Tibial nerve (tissue), 4 donors: ENCODE data around the gene LRRC10. TPM values are rescaled to one million over a fixed set of nuclear protein-coding genes. Genes with fewer than 3 reads are reported as not detected.
A peak's percentile ranks its signal among the peaks of the same experiment; 100 is the strongest.

Source experiments
- DNase-seq, 2 donors: peaks; one replicate each; pipeline ENCODE4 v3.0.0-alpha.2; 2019; ENCODE audit warnings: low spot score in 2 of 2
- H3K27ac ChIP-seq, 4 donors: fragments of 200-600 bp; sonication (generic) in 3 of 4; one replicate each; pipeline ENCODE4 v1.5.1; 2017 to 2019; ENCODE audit warnings: mild to moderate bottlenecking in 1 of 4
- H3K27me3 ChIP-seq, 2 donors: fragments of 200-600 bp; sonication (generic) in 1 of 2; one replicate each; pipeline versions ENCODE4 v1.5.1 to v1.6.0; 2017 to 2019
- H3K36me3 ChIP-seq, 3 donors: fragments of 200-600 bp; sonication (generic); one replicate each; pipeline ENCODE4 v1.5.1; 2018 to 2019
- H3K4me1 ChIP-seq, 4 donors: fragments of 200-600 bp; sonication (generic) in 3 of 4; one replicate each; pipeline ENCODE4 v1.5.1; 2017 to 2019
- H3K4me3 ChIP-seq, 4 donors: fragments of 200-600 bp; sonication (generic) in 3 of 4; one replicate each; pipeline ENCODE4 v1.5.1; 2017 to 2019; ENCODE audit warnings: mild to moderate bottlenecking in 1 of 4, moderate library complexity in 1 of 4
- H3K9me3 ChIP-seq, 4 donors: fragments of 200-600 bp; sonication (generic) in 3 of 4; one replicate each; pipeline ENCODE4 v1.5.1; 2017 to 2019
- EP300 ChIP-seq, 2 donors: sonication (generic); formaldehyde crosslinking; IDR thresholded peaks; one replicate each; pipeline ENCODE4 v1.6.1; 2017; ENCODE audit warnings: antibody characterized with exemption in 2 of 2, mild to moderate bottlenecking in 1 of 2
- POLR2A ChIP-seq, 2 donors: fragments of 450-650 bp; IDR thresholded peaks; one replicate each; pipeline ENCODE4 v1.6.1; 2017; ENCODE audit warnings: antibody characterized with exemption in 2 of 2, mild to moderate bottlenecking in 2 of 2, moderate library complexity in 2 of 2
- WGBS, 2 donors: methylation state at CpG; one replicate each; pipeline ENCODE4 v1.1.5; 2018; 5-methylcytosine and 5-hydroxymethylcytosine counted together
- total RNA-seq, 4 donors: library from RNA; depleted of rRNA; stranded (reverse); fragments of >200 nt; gene quantifications; one replicate each; pipeline ENCODE4 v1.1.0, GENCODE V29; 2016
- TF ChIP-seq, protein P1 (sequence below), 5 experiments: fragments of 200-600 bp in 3 of 5; fragments of 450-650 bp in 2 of 5; sonication (generic) in 3 of 5; IDR thresholded peaks; one replicate each; pipeline ENCODE4 v1.5.1; 2016 to 2019; ENCODE audit warnings: antibody characterized with exemption in 5 of 5, mild to moderate bottlenecking in 3 of 5, moderate library complexity in 2 of 5

The LRRC10 gene
- total RNA-seq, 4 donors from 2014 or later: not detected

DNA sequence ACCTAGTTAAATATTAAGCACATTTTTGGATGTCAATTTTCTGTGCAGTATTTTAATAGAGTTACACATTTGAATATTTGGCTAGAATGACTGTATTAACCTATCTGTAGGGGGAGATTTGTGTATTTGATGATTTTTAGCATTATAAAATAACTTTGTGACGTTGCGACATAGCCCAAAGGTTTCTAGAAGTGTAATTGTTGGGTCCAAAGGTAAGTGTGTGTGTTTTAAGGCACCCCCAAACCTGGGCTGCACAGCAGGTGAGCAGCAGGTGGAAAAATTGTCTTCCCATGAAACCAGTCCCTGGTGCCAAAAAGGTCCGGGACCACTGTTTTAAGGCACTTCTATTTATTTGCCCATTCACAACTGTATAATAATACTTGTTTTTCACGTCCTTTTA, 22.2 kb downstream of the LRRC10 start:
- 82 to 87% methylated on average over 4 of the region's 4 CpGs for WGBS, 2 donors
- Histone ChIP-seq H3K4me1 (peaks cover 0 to 17% (median 6%) of the 10 kb centered on the region in 4 donors), H3K27me3 (no peaks in the 10 kb centered on the region), H3K27ac (no peak overlapping the region), H3K9me3 (no peaks in the 10 kb centered on the region), H3K4me3 (no peak overlapping the region), H3K36me3 (peaks cover 3 to 68% (median 21%) of the 10 kb centered on the region in 3 donors)
- no peak for DNase-seq
- TF ChIP-seq POLR2A (IDR thresholded peaks at IDR 0.05) (no peak), EP300 (IDR thresholded peaks at IDR 0.05) (no peak)
- TF ChIP-seq, protein P1, sequence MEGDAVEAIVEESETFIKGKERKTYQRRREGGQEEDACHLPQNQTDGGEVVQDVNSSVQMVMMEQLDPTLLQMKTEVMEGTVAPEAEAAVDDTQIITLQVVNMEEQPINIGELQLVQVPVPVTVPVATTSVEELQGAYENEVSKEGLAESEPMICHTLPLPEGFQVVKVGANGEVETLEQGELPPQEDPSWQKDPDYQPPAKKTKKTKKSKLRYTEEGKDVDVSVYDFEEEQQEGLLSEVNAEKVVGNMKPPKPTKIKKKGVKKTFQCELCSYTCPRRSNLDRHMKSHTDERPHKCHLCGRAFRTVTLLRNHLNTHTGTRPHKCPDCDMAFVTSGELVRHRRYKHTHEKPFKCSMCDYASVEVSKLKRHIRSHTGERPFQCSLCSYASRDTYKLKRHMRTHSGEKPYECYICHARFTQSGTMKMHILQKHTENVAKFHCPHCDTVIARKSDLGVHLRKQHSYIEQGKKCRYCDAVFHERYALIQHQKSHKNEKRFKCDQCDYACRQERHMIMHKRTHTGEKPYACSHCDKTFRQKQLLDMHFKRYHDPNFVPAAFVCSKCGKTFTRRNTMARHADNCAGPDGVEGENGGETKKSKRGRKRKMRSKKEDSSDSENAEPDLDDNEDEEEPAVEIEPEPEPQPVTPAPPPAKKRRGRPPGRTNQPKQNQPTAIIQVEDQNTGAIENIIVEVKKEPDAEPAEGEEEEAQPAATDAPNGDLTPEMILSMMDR (IDR thresholded peaks at IDR 0.05): no peak

GRCh38 chr12:69585189-69586062, 25.3 kb downstream of the LRRC10 start, which contains the start of gene CCT2:
Gene CCT2, plus strand, starts transcription at chr12:69585459. Its CDS starts 63 bp downstream, at chr12:69585522.
- Histone ChIP-seq H3K9me3 (no peaks in the 10 kb centered on the region), H3K4me1 (peaks cover 0 to 17% (median 6%) of the 10 kb centered on the region in 4 donors), H3K4me3 (peak within 1 kb of the TSS; percentile 67 to 86 (median 82)), H3K36me3 (peaks cover 0 to 37% (median 12%) of the 10 kb centered on the region in 3 donors), H3K27me3 (no peaks in the 10 kb centered on the region), H3K27ac (peak within 1 kb of the TSS; percentile 66 to 91 (median 76))
- peak; percentile 94 to 95 for DNase-seq
- 1% methylated on average over 54 to 63 of the region's 63 CpGs for WGBS, 2 donors
- TF ChIP-seq EP300 (IDR thresholded peaks at IDR 0.05) (peak; percentile 74 to 92), POLR2A (IDR thresholded peaks at IDR 0.05) (peak; percentile 12 to 81)
- TF ChIP-seq, protein P1 (IDR thresholded peaks at IDR 0.05): peak in 3 of 5 experiments; percentile 19 to 58 (median 27)

DNA sequence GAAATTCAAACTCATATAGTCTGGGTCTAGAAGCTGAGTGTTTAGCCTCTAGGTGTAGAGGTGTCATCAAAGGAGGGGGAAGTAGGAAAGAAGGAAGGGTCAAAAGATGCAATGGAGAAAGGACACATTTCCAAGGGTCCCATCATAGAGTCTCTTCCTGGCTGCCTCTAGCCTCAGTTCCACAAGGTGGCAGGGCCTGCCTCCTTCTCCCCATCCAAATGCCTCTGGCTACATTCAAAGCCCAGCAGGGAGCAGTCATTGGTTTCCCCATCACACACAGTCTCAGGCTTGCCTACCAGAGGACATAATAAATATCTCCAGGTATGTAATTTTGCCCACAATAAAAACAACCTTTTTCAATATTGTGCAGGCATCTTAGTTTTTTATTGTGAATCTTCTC, 27.5 kb downstream of the LRRC10 start:
- Histone ChIP-seq H3K4me1 (peaks cover 0 to 17% (median 6%) of the 10 kb centered on the region in 4 donors), H3K36me3 (peaks cover 0 to 14% (median 3%) of the 10 kb centered on the region in 3 donors), H3K27me3 (no peaks in the 10 kb centered on the region), H3K9me3 (no peaks in the 10 kb centered on the region), H3K4me3 (no peak overlapping the region), H3K27ac (no peak overlapping the region)
- TF ChIP-seq POLR2A (IDR thresholded peaks at IDR 0.05): no peak
- TF ChIP-seq, protein P1 (IDR thresholded peaks at IDR 0.05): no peak
- TF ChIP-seq EP300 (IDR thresholded peaks at IDR 0.05): no peak
- no peak for DNase-seq

DNA sequence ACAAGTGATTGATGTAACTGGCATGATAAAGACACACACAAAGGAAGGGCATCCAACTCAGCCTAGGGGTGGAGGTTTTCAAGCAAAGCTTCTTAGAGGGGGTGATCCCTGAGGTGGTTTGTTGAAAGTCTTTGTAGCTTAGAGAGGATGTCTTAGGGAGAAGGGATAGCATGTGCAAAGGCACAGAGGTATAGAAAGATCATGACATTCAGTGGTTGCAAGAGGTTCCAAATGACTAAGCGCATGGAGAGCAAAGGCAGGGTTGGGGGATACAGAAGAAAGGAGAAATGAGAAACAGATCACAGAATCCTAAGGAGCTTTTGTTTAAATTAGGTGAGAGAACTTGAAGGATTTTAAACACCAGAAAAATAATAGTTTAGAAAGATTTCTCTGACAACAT, 30.6 kb downstream of the LRRC10 start:
- H3K36me3 ChIP-seq: peaks cover 0 to 10% (median 0%) of the 10 kb centered on the region in 3 donors
- no peaks in the 10 kb centered on the region for H3K9me3 ChIP-seq
- H3K27me3 ChIP-seq: no peaks in the 10 kb centered on the region
- TF ChIP-seq POLR2A (IDR thresholded peaks at IDR 0.05) (no peak), EP300 (IDR thresholded peaks at IDR 0.05) (no peak)
- TF ChIP-seq, protein P1 (IDR thresholded peaks at IDR 0.05): no peak
- H3K4me1 ChIP-seq: peaks cover 0 to 3% (median 0%) of the 10 kb centered on the region in 4 donors
- WGBS, 2 donors: 94 to 96% methylated on average over 1 of the region's 1 CpG
- no peak overlapping the region for H3K4me3 ChIP-seq
- no peak overlapping the region for H3K27ac ChIP-seq
- no peak for DNase-seq

DNA sequence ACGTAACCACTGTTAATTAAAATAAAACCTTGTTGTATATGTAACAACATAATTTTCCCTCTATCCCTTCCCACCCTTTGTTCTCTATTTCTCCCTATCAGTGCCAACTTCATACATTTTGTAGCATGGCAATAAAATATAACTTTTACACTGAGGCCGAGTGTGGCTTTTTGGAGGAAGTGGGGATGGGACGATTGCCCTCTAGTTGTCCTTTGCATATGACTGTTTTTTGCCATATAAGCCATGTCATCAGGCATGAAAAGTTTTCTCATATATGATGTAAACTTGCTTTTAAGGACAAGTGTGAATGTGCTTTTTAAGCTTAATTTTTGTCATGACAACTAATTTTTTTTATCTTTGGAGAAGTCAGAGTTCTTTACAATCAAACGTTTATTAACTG, 31.7 kb downstream of the LRRC10 start:
- no peak for TF ChIP-seq EP300 (IDR thresholded peaks at IDR 0.05)
- TF ChIP-seq, protein P1 (IDR thresholded peaks at IDR 0.05): no peak
- TF ChIP-seq POLR2A (IDR thresholded peaks at IDR 0.05): no peak
- H3K36me3 ChIP-seq: peaks cover 0 to 21% (median 0%) of the 10 kb centered on the region in 3 donors
- no peaks in the 10 kb centered on the region for H3K27me3 ChIP-seq
- H3K9me3 ChIP-seq: no peaks in the 10 kb centered on the region
- H3K27ac ChIP-seq: no peak overlapping the region
- no peaks in the 10 kb centered on the region for H3K4me1 ChIP-seq
- H3K4me3 ChIP-seq: no peak overlapping the region
- 76 to 83% methylated on average over 4 of the region's 4 CpGs for WGBS, 2 donors
- DNase-seq: no peak
